Activated B cell treated with CpG ODN at 0.5 μM for 24 hours (primary cell): Measurements from ENCODE around the gene RBMS3. TPM values are rescaled to one million over a fixed set of nuclear protein-coding genes. Genes with fewer than 3 reads are reported as not detected.

Source experiments
- ATAC-seq: fragments of 200-7000 bp; cut with Tn5 transposase; one replicate; pipeline ENCODE4 v1.10.0; 2021; ENCODE audit warnings: low read depth, mild to moderate bottlenecking, moderate library complexity
- CTCF ChIA-PET: fragments of 350-600 bp; sonication (Branson Sonifier 250); formaldehyde crosslinking; loops from one replicate; lab custom pipeline; 2021; ENCODE audit warnings: antibody characterized with exemption; lab: Charles Lee
- POLR2A ChIA-PET: fragments of 350-600 bp; sonication (Branson Sonifier 250); formaldehyde crosslinking; loops from one replicate; lab custom pipeline; 2021; ENCODE audit warnings: antibody characterized with exemption; lab: Charles Lee
- DNase-seq: peaks from one replicate; pipeline ENCODE4 v3.0.0; 2022
- H3K27ac Mint-ChIP-seq: one replicate; pipeline ENCODE4 v1.8.0; 2020; ENCODE audit warnings: mixed read lengths
- H3K27me3 Mint-ChIP-seq: one replicate; pipeline ENCODE4 v1.8.0; 2021; ENCODE audit warnings: mixed read lengths
- H3K36me3 Mint-ChIP-seq: one replicate; pipeline ENCODE4 v1.8.0; 2021; ENCODE audit warnings: low read depth, mixed read lengths
- H3K4me1 Mint-ChIP-seq: one replicate; pipeline ENCODE4 v1.8.0; 2021; ENCODE audit warnings: mixed read lengths
- H3K4me3 Mint-ChIP-seq: one replicate; pipeline ENCODE4 v1.8.0; 2020; ENCODE audit warnings: mild to moderate bottlenecking, mixed read lengths
- H3K9me3 Mint-ChIP-seq: one replicate; pipeline ENCODE4 v1.8.0; 2020; ENCODE audit warnings: mixed read lengths
- intact Hi-C: fragments of 100-400 bp; cut with micrococcal nuclease; formaldehyde crosslinking; loops from one replicate; pipeline ENCODE4 v1.15.1; 2024
- total RNA-seq: library from RNA; stranded (reverse); gene quantifications from 2 replicates; pipeline ENCODE4 v1.2.3, GENCODE V29; 2022
- TF ChIP-seq, protein P1 (sequence below): fragments of 200-600 bp; IDR thresholded peaks from one replicate; pipeline ENCODE4 v1.8.0; 2022; ENCODE audit warnings: antibody characterized with exemption, mild to moderate bottlenecking

RBMS3 gene
- total RNA-seq, 1 donor from 2014 or later, result 0.31 TPM

DNA sequence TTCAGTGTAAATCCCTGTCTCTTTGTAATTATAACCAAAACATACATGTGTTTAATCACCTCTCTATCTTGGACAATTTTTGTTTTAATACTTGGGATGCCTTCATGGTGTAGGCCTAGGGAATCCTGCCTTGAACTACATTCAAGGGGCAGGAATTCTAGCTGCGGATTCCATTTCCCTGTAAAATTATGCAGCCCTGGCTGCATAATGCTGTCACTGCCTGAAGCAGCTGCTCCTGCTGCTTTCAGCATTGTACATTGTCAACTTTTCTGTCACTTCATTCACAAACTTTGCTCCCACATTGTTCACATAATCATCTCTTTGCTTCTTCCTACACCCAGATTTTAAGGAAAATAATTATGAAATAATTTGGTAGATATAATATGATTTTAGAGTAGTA is 638.7 kb downstream of the RBMS3 start:
- H3K4me3 Mint-ChIP-seq, result no peak overlapping the region
- POLR2A ChIA-PET, result no interaction called here
- no peak overlapping the region for H3K27ac Mint-ChIP-seq
- no peaks in the 10 kb centered on the region for H3K36me3 Mint-ChIP-seq
- H3K27me3 Mint-ChIP-seq, result no peaks in the 10 kb centered on the region
- intact Hi-C loops, result no loop called here
- CTCF ChIA-PET, result no interaction called here
- ATAC-seq (no peak), DNase-seq (no peak)
- TF ChIP-seq, protein P1, sequence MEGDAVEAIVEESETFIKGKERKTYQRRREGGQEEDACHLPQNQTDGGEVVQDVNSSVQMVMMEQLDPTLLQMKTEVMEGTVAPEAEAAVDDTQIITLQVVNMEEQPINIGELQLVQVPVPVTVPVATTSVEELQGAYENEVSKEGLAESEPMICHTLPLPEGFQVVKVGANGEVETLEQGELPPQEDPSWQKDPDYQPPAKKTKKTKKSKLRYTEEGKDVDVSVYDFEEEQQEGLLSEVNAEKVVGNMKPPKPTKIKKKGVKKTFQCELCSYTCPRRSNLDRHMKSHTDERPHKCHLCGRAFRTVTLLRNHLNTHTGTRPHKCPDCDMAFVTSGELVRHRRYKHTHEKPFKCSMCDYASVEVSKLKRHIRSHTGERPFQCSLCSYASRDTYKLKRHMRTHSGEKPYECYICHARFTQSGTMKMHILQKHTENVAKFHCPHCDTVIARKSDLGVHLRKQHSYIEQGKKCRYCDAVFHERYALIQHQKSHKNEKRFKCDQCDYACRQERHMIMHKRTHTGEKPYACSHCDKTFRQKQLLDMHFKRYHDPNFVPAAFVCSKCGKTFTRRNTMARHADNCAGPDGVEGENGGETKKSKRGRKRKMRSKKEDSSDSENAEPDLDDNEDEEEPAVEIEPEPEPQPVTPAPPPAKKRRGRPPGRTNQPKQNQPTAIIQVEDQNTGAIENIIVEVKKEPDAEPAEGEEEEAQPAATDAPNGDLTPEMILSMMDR, result no peak
- no peaks in the 10 kb centered on the region for H3K4me1 Mint-ChIP-seq
- H3K9me3 Mint-ChIP-seq, result no peaks in the 10 kb centered on the region

DNA sequence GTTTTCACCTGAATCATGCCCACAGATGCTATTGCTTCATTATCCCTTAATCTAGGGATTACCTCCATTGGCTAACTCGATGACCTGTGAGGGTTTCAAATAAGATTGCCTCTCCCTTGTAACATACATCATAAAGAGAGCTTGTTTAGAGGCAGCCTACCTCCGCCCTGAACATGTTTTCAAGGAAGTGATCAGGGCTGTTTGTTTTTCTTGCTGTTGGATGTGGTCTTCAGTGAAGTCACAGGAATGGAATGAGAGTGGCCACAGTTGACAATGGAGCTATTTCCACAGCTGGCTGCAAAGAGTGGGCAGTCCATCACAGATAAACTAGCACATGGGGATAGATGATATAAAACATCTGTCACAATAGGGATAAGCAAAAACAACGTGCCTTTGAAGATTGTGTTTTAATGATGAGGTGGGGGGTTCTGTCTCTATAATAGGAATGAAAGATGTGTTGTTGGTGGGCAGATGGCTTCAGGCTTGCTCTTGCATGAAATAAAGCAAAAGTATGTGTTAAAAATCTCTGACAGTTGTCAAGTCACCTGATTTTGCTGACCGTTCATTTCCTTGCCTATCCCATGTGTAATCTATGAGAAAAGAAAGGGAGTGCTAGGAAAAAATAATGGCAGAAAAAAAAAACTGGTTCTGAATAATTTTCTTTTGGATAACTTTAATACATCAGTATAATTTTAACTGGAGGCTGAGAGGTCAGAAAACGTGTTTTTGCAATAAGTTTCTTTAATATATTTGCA is 642.3 kb downstream of the RBMS3 start:
- intact Hi-C loops, result no loop called here
- Mint-ChIP-seq H3K9me3 (no peaks in the 10 kb centered on the region), H3K4me3 (no peak overlapping the region), H3K27ac (no peak overlapping the region), H3K27me3 (no peaks in the 10 kb centered on the region), H3K4me1 (no peaks in the 10 kb centered on the region), H3K36me3 (no peaks in the 10 kb centered on the region)
- no peak for DNase-seq
- TF ChIP-seq, protein P1, result no peak
- ChIA-PET POLR2A (no interaction called here), CTCF (interaction anchor here (0.6 kb wide), 1 partner anchor 108 kb away, joined by 4 read pairs; no protein-coding TSS in a partner anchor)
- no peak for ATAC-seq

DNA sequence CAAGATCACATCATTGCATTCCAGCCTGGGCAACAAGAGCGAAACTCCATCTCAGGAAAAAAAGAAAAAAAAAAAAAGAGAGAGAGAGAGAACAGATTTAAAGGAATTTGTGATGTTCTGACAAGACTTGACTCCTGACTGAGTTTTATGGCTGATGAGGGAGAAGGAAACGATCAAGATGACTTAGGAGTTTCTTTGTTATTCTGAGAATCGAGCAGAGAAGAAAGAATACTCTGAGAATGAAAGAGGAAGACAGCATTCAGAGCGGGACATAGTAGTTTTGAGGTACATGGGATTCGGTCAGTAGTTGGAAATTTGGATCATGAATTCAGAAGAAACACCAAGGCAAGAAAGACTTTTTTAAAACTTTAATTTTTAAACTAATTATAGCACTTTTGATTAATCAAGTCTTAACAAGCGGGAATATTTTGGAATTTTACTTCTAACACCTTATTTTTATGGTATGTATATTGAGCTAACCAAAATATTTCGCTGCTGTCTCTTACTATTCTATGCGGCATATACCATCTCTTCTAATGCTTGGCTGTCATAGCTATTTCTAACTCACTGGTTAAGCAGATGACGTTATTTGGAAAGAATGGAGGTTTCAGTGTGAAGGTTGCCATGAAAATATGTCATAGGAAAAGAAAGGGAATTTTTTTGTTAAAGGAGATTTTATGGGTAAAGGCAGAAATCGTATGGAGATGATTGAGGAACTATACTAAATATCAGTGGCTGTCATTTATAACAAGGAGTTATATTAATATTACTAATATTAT is 644.1 kb downstream of the RBMS3 start:
- Mint-ChIP-seq H3K4me3 (no peak overlapping the region), H3K27ac (no peak overlapping the region), H3K4me1 (no peaks in the 10 kb centered on the region), H3K36me3 (no peaks in the 10 kb centered on the region), H3K27me3 (no peaks in the 10 kb centered on the region), H3K9me3 (no peaks in the 10 kb centered on the region)
- DNase-seq (no peak), ATAC-seq (no peak)
- TF ChIP-seq, protein P1, result no peak
- CTCF ChIA-PET, result no interaction called here
- POLR2A ChIA-PET, result no interaction called here
- intact Hi-C loops, result no loop called here

DNA sequence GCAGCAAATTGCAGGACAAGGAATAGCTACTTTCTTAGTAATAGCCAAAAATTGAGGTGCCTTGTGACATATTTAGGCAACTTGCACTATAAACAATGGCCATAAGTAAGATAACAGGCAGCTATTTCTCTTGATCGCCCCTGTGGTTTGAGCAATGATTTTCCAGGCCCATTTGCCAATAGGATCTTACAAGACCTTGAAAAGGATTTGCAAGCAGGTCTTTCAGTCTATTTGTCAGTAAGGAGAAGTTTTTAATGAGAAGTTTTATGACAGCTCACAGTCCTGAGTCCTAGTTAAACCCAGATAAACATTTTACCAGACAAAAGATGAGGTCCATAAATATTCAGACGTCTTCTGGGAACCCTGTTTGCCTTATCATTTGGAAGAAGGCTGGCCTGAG is 645.5 kb downstream of the RBMS3 start:
- DNase-seq, result no peak

More for the DNA sequence above, 645.5 kb downstream of the RBMS3 start:
- H3K36me3 Mint-ChIP-seq, result no peaks in the 10 kb centered on the region
- ChIA-PET POLR2A (no interaction called here), CTCF (no interaction called here)
- H3K27me3 Mint-ChIP-seq, result no peaks in the 10 kb centered on the region
- no peak overlapping the region for H3K27ac Mint-ChIP-seq
- H3K4me1 Mint-ChIP-seq, result no peaks in the 10 kb centered on the region
- TF ChIP-seq, protein P1, result no peak
- intact Hi-C loops, result no loop called here
- H3K4me3 Mint-ChIP-seq, result no peak overlapping the region
- H3K9me3 Mint-ChIP-seq, result no peaks in the 10 kb centered on the region
- no peak for ATAC-seq
